Progenitor cell of endocrine pancreas (in vitro differentiated cells): ENCODE results near the gene RNPEPL1. TPM values are rescaled to one million over a fixed set of nuclear protein-coding genes. Genes with fewer than 3 reads are reported as not detected.

Experiments used
- DNase-seq: peaks from one replicate; pipeline ENCODE4 v3.0.0; 2021; ENCODE audit warnings: low spot score; ENCODE audit not compliant: unreplicated experiment
- H3K27ac Mint-ChIP-seq: 2 replicates; pipeline ENCODE4 v1.8.0; 2021; ENCODE audit warnings: mild to moderate bottlenecking, moderate library complexity, mixed read lengths
- H3K27me3 Mint-ChIP-seq: 2 replicates; pipeline ENCODE4 v1.8.0; 2021; ENCODE audit warnings: mixed read lengths
- H3K36me3 Mint-ChIP-seq: 2 replicates; pipeline ENCODE4 v1.8.0; 2022; ENCODE audit warnings: mixed read lengths; ENCODE audit not compliant: insufficient read depth
- H3K4me1 Mint-ChIP-seq: 2 replicates; pipeline ENCODE4 v1.8.0; 2021; ENCODE audit warnings: low read depth, mixed read lengths
- H3K4me3 Mint-ChIP-seq: 2 replicates; pipeline ENCODE4 v1.8.0; 2021; ENCODE audit warnings: low read depth, mild to moderate bottlenecking, moderate library complexity, mixed read lengths
- H3K9me3 Mint-ChIP-seq: 2 replicates; pipeline ENCODE4 v1.8.0; 2021; ENCODE audit warnings: low read depth, mixed read lengths
- total RNA-seq: library from RNA; stranded (reverse); gene quantifications from 2 replicates; pipeline ENCODE4 v1.2.1, GENCODE V29; 2021
- TF ChIP-seq, protein P1 (sequence below): fragments of 200-600 bp; sonication (generic); IDR thresholded peaks from one replicate; pipeline ENCODE4 v1.5.0; 2021; ENCODE audit warnings: antibody characterized with exemption, mild to moderate bottlenecking; ENCODE audit not compliant: unreplicated experiment

Gene RNPEPL1
- total RNA-seq, 1 donor from 2014 or later: 52.2 TPM

- DNase-seq: no peak
- TF ChIP-seq, protein P1, sequence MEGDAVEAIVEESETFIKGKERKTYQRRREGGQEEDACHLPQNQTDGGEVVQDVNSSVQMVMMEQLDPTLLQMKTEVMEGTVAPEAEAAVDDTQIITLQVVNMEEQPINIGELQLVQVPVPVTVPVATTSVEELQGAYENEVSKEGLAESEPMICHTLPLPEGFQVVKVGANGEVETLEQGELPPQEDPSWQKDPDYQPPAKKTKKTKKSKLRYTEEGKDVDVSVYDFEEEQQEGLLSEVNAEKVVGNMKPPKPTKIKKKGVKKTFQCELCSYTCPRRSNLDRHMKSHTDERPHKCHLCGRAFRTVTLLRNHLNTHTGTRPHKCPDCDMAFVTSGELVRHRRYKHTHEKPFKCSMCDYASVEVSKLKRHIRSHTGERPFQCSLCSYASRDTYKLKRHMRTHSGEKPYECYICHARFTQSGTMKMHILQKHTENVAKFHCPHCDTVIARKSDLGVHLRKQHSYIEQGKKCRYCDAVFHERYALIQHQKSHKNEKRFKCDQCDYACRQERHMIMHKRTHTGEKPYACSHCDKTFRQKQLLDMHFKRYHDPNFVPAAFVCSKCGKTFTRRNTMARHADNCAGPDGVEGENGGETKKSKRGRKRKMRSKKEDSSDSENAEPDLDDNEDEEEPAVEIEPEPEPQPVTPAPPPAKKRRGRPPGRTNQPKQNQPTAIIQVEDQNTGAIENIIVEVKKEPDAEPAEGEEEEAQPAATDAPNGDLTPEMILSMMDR: no peak
- Mint-ChIP-seq H3K9me3 (no peaks in the 10 kb centered on the region), H3K27ac (no peak overlapping the region), H3K4me1 (peaks cover 23% of the 10 kb centered on the region), H3K36me3 (no peaks in the 10 kb centered on the region), H3K27me3 (no peaks in the 10 kb centered on the region), H3K4me3 (no peak overlapping the region)
Observed at GRCh38 chr2:240589375-240589774, 21.1 kb downstream of the RNPEPL1 start.

GRCh38 chr2:240589850-240590525 is 21.7 kb downstream of the RNPEPL1 start:
- peaks cover 19% of the 10 kb centered on the region for H3K4me1 Mint-ChIP-seq
- TF ChIP-seq, protein P1: no peak
- H3K27ac Mint-ChIP-seq: no peak overlapping the region
- H3K36me3 Mint-ChIP-seq: no peaks in the 10 kb centered on the region
- no peaks in the 10 kb centered on the region for H3K27me3 Mint-ChIP-seq
- H3K9me3 Mint-ChIP-seq: no peaks in the 10 kb centered on the region
- H3K4me3 Mint-ChIP-seq: no peak overlapping the region
- DNase-seq: no peak

DNA sequence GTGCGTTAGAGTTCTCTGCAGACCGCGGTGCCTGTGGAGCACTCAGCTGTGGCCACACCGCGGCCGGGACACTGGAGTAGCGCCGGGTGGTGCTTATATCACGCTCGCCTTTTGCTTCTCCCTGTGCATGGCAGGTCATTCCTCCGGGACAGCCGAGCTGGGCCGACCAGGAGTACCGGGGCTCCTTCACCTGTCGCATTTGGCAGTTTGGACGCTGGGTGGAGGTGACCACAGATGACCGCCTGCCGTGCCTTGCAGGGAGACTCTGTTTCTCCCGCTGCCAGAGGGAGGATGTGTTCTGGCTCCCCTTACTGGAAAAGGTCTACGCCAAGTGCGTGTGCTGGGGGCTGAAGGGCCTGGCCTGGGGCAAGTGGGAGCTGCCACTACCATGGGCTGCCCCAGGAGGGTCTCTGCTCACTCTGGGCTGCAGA is 22.4 kb downstream of the RNPEPL1 start:
- TF ChIP-seq, protein P1: no peak
- Mint-ChIP-seq H3K27ac (no peak overlapping the region), H3K4me1 (peaks cover 18% of the 10 kb centered on the region), H3K36me3 (no peaks in the 10 kb centered on the region), H3K9me3 (no peaks in the 10 kb centered on the region), H3K4me3 (no peak overlapping the region), H3K27me3 (no peaks in the 10 kb centered on the region)
- DNase-seq: no peak

DNA sequence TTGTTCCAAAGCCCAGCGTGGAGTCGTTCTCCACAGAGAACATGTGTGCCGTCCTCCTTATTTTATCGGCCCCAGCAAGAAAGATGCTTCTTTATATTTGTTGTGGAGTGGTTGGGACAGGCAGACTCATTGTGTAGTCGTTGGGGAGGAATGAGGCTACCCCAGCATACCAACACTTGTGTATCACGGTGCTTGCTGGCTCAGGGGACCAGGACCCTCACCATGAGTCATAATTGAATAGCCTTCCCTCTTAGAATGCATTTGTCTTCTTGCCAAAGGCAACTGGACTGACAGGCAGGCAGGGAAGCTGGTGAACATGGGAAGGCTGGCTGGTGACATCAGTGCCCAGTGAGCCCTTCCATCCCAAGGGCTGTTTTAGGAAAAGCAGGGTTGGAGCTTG is 22.9 kb downstream of the RNPEPL1 start:
- Mint-ChIP-seq H3K4me1 (peaks cover 15% of the 10 kb centered on the region), H3K27ac (no peak overlapping the region), H3K27me3 (no peaks in the 10 kb centered on the region), H3K9me3 (no peaks in the 10 kb centered on the region), H3K36me3 (no peaks in the 10 kb centered on the region), H3K4me3 (no peak overlapping the region)
- TF ChIP-seq, protein P1: no peak
- no peak for DNase-seq

GRCh38 chr2:240591784-240592183 is 23.5 kb downstream of the RNPEPL1 start:
- Mint-ChIP-seq H3K27me3 (no peaks in the 10 kb centered on the region), H3K36me3 (no peaks in the 10 kb centered on the region), H3K27ac (no peak overlapping the region), H3K4me3 (no peak overlapping the region), H3K4me1 (peaks cover 15% of the 10 kb centered on the region), H3K9me3 (no peaks in the 10 kb centered on the region)
- no peak for DNase-seq
- TF ChIP-seq, protein P1: no peak
